Measurements from ENCODE around the gene NUCB1. TPM values are rescaled to one million over a fixed set of nuclear protein-coding genes. Genes with fewer than 3 reads are reported as not detected.

Gene NUCB1
- total and polyA plus RNA-seq, 9 of the 15 experiments (the other 6 are each of a cell fraction or from before 2014, with no cell fraction given), result 3.1 to 153 (median 71.7) TPM

DNA sequence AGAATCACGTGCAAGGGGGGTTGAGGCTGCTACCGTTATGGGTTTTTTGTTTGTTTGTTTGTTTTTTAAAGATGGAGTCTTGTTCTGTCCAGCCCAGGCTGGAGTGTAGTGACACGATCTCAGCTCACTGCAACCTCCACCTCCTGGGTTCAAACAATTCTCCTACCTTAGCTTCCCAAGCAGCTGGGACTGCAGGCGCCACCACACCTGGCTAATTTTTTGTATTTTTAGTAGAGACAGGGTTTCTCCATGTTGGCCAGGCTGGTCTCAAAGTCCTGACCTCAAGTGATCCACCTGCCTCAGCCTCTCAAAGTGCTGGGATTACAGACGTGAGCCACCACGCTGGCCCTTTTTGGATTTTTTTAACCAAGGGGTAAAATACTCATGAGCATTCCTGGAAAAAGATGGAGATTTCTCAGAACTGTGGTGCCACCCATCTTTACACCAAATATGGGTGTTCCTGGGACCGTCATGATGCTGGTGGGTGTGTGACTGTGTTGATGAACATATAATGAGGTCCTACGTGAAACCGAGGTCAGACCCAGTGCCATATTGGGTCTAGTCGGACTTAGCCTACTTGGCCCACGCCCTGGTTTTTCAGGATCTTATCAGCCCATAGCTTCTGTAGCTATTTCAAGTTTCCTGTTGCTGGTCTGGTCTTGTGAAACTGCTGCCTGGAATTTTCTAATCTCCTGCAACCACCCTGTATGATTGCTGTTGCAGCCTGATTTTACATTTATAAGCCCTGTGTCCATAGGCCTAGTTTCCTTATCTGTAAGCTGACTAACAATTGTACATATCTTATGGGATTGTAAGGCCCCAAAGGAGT is 21.7 kb upstream of the NUCB1 start (continued):
- TF ChIP-seq MYBL2 (IDR thresholded peaks at IDR 0.05; ENCODE audit: low read depth) (no peak), MYBL2 (CRISPR knock-in tag; IDR thresholded peaks at IDR 0.05; ENCODE audit: borderline replicate concordance) (no peak), SMARCA5 (IDR thresholded peaks at IDR 0.05) (peak; percentile 13; the same call in 1 of the 2 replicates), EHMT2 (IDR thresholded peaks at IDR 0.05) (peak; percentile 78), TAF9B (IDR thresholded peaks at IDR 0.05; ENCODE audit: partially characterized antibody) (no peak), GTF2F1 (IDR thresholded peaks at IDR 0.05; ENCODE audit: low read depth, low read length) (no peak), TAF7 (tag; IDR thresholded peaks at IDR 0.05) (0 out of 2 replicates have a peak, but pooled peaks have one; percentile 55), PHF21A (IDR thresholded peaks at IDR 0.05; ENCODE audit: borderline replicate concordance, low read depth) (peak; percentile 86; the same call in 1 of the 2 replicates), NUFIP1 (IDR thresholded peaks at IDR 0.05; ENCODE audit: partially characterized antibody) (peak; percentile 69), SUPT5H (IDR thresholded peaks at IDR 0.05) (peak; percentile 60), SMARCA4 (IDR thresholded peaks at IDR 0.05) (peak; percentile 99)
- TF ChIP-seq, protein P1, sequence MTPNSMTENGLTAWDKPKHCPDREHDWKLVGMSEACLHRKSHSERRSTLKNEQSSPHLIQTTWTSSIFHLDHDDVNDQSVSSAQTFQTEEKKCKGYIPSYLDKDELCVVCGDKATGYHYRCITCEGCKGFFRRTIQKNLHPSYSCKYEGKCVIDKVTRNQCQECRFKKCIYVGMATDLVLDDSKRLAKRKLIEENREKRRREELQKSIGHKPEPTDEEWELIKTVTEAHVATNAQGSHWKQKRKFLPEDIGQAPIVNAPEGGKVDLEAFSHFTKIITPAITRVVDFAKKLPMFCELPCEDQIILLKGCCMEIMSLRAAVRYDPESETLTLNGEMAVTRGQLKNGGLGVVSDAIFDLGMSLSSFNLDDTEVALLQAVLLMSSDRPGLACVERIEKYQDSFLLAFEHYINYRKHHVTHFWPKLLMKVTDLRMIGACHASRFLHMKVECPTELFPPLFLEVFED (CRISPR knock-in tag; conservative IDR thresholded peaks at IDR 0.05), result peak; percentile 32; the same call in 1 of the 2 replicates
- TF ChIP-seq, protein P2, sequence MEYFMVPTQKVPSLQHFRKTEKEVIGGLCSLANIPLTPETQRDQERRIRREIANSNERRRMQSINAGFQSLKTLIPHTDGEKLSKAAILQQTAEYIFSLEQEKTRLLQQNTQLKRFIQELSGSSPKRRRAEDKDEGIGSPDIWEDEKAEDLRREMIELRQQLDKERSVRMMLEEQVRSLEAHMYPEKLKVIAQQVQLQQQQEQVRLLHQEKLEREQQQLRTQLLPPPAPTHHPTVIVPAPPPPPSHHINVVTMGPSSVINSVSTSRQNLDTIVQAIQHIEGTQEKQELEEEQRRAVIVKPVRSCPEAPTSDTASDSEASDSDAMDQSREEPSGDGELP (CRISPR knock-in tag; IDR thresholded peaks at IDR 0.05; ENCODE audit: borderline replicate concordance), result peak; percentile 69
- TF ChIP-seq, protein P3, sequence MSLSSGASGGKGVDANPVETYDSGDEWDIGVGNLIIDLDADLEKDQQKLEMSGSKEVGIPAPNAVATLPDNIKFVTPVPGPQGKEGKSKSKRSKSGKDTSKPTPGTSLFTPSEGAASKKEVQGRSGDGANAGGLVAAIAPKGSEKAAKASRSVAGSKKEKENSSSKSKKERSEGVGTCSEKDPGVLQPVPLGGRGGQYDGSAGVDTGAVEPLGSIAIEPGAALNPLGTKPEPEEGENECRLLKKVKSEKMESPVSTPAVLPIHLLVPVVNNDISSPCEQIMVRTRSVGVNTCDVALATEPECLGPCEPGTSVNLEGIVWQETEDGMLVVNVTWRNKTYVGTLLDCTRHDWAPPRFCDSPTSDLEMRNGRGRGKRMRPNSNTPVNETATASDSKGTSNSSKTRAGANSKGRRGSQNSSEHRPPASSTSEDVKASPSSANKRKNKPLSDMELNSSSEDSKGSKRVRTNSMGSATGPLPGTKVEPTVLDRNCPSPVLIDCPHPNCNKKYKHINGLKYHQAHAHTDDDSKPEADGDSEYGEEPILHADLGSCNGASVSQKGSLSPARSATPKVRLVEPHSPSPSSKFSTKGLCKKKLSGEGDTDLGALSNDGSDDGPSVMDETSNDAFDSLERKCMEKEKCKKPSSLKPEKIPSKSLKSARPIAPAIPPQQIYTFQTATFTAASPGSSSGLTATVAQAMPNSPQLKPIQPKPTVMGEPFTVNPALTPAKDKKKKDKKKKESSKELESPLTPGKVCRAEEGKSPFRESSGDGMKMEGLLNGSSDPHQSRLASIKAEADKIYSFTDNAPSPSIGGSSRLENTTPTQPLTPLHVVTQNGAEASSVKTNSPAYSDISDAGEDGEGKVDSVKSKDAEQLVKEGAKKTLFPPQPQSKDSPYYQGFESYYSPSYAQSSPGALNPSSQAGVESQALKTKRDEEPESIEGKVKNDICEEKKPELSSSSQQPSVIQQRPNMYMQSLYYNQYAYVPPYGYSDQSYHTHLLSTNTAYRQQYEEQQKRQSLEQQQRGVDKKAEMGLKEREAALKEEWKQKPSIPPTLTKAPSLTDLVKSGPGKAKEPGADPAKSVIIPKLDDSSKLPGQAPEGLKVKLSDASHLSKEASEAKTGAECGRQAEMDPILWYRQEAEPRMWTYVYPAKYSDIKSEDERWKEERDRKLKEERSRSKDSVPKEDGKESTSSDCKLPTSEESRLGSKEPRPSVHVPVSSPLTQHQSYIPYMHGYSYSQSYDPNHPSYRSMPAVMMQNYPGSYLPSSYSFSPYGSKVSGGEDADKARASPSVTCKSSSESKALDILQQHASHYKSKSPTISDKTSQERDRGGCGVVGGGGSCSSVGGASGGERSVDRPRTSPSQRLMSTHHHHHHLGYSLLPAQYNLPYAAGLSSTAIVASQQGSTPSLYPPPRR (CRISPR knock-in tag; IDR thresholded peaks at IDR 0.05; ENCODE audit: borderline replicate concordance), result peak; percentile 78; the same call in 1 of the 2 replicates
- TF ChIP-seq, protein P4, sequence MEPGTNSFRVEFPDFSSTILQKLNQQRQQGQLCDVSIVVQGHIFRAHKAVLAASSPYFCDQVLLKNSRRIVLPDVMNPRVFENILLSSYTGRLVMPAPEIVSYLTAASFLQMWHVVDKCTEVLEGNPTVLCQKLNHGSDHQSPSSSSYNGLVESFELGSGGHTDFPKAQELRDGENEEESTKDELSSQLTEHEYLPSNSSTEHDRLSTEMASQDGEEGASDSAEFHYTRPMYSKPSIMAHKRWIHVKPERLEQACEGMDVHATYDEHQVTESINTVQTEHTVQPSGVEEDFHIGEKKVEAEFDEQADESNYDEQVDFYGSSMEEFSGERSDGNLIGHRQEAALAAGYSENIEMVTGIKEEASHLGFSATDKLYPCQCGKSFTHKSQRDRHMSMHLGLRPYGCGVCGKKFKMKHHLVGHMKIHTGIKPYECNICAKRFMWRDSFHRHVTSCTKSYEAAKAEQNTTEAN (CRISPR knock-in tag; IDR thresholded peaks at IDR 0.05), result no peak
